A549 (cell line): ENCODE measurements around the gene C4BPB.

Source experiments
- HOXA7 ChIP-seq: fragments of 250-450 bp; sonication (Bioruptor Pico); IDR thresholded peaks from 2 replicates; pipeline ENCODE4 v1.5.0; 2020; ENCODE audit warnings: mild to moderate bottlenecking, moderate library complexity
- POLR2A ChIP-seq: IDR thresholded peaks from 2 replicates; pipeline ENCODE4 v1.6.1; 2012; ENCODE audit warnings: mild to moderate bottlenecking, low read length
- RAD21 ChIP-seq, 2 experiments: fragments of >200 bp in 1 of 2; sonication (Bioruptor Twin) in 1 of 2; formaldehyde crosslinking in 1 of 2; IDR thresholded peaks in 1 of 2; conservative IDR thresholded peaks in 1 of 2; 2 replicates in 1 of 2; 3 replicates in 1 of 2; pipeline ENCODE4 v1.6.1; 2012 to 2018; ENCODE audit warnings: inconsistent platforms in 1 of 2
- TF ChIP-seq, protein P1 (sequence below): fragments of >200 bp; sonication (Bioruptor Twin); formaldehyde crosslinking; IDR thresholded peaks from 3 replicates; pipeline ENCODE4 v1.5.1; 2016

- TF ChIP-seq, protein P1, sequence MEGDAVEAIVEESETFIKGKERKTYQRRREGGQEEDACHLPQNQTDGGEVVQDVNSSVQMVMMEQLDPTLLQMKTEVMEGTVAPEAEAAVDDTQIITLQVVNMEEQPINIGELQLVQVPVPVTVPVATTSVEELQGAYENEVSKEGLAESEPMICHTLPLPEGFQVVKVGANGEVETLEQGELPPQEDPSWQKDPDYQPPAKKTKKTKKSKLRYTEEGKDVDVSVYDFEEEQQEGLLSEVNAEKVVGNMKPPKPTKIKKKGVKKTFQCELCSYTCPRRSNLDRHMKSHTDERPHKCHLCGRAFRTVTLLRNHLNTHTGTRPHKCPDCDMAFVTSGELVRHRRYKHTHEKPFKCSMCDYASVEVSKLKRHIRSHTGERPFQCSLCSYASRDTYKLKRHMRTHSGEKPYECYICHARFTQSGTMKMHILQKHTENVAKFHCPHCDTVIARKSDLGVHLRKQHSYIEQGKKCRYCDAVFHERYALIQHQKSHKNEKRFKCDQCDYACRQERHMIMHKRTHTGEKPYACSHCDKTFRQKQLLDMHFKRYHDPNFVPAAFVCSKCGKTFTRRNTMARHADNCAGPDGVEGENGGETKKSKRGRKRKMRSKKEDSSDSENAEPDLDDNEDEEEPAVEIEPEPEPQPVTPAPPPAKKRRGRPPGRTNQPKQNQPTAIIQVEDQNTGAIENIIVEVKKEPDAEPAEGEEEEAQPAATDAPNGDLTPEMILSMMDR = no peak
- TF ChIP-seq RAD21 (conservative IDR thresholded peaks at IDR 0.05 in 1 of 2, IDR thresholded peaks at IDR 0.05 in 1 of 2) (no peak), HOXA7 (CRISPR knock-in tag) (no peak), POLR2A (no peak)
These were observed 41.2 kb upstream of the C4BPB start for GRCh38 chr1:207047505-207047904.
